Osteoblast (primary cell): ENCODE measurements around the gene DHX32. TPM values are rescaled to one million over a fixed set of nuclear protein-coding genes. Genes with fewer than 3 reads are reported as not detected.
"Not testable (repeated sequence)": the region's sequence is repeated elsewhere in the genome, so short reads cannot be mapped to it uniquely, and the experiment has no call there.

ENCODE experiments used
- DNase-seq: peaks from one replicate; pipeline ENCODE4 v3.0.0; 2011; ENCODE audit warnings: low spot score, mixed read lengths; ENCODE audit not compliant: insufficient read length; ENCODE audit errors: missing footprints
- H2AFZ ChIP-seq: 2 replicates; pipeline ENCODE4 v1.6.0; 2011; ENCODE audit warnings: mild to moderate bottlenecking, low read length
- H3K27ac ChIP-seq: 2 replicates; pipeline ENCODE4 v1.5.1; 2011; ENCODE audit warnings: mild to moderate bottlenecking, low read depth, low read length, moderate library complexity
- H3K27me3 ChIP-seq: 2 replicates; pipeline ENCODE4 v1.6.0; 2012; ENCODE audit warnings: mild to moderate bottlenecking, control low read depth, inconsistent platforms, low read length, moderate library complexity; ENCODE audit not compliant: insufficient read depth
- H3K36me3 ChIP-seq: 2 replicates; pipeline ENCODE4 v1.5.1; 2011; ENCODE audit warnings: mild to moderate bottlenecking, low read length, control low read depth, moderate library complexity; ENCODE audit not compliant: insufficient read depth
- H3K4me1 ChIP-seq: 2 replicates; pipeline ENCODE4 v1.5.1; 2011; ENCODE audit warnings: mild to moderate bottlenecking, low read length, control low read depth, moderate library complexity; ENCODE audit not compliant: insufficient read depth
- H3K4me2 ChIP-seq: 2 replicates; pipeline ENCODE4 v1.6.0; 2011; ENCODE audit warnings: mild to moderate bottlenecking, low read length; ENCODE audit not compliant: insufficient read depth
- H3K4me3 ChIP-seq: fragments of 200-600 bp; sonication (generic); 3 replicates; pipeline ENCODE4 v1.5.1; 2012; ENCODE audit warnings: mild to moderate bottlenecking, low read length, inconsistent platforms; ENCODE audit not compliant: insufficient read depth
- H3K79me2 ChIP-seq: 2 replicates; pipeline ENCODE4 v1.6.0; 2012; ENCODE audit warnings: mild to moderate bottlenecking, low read length, control low read depth, inconsistent platforms; ENCODE audit not compliant: insufficient read depth
- H3K9me3 ChIP-seq: 2 replicates; pipeline ENCODE4 v1.5.1; 2011; ENCODE audit warnings: low read depth, low read length, control low read depth
- H4K20me1 ChIP-seq: 2 replicates; pipeline ENCODE4 v1.6.0; 2012; ENCODE audit warnings: mild to moderate bottlenecking, low read length, control low read depth; ENCODE audit not compliant: insufficient read depth
- total RNA-seq: library from RNA; depleted of rRNA; stranded (reverse); fragments of >200 nt; gene quantifications from 2 replicates; pipeline ENCODE4 v1.2.3, GENCODE V29; 2012
- TF ChIP-seq, protein P1 (sequence below): IDR thresholded peaks from 2 replicates; pipeline ENCODE4 v1.5.1; 2011; ENCODE audit warnings: mild to moderate bottlenecking, low read depth, low read length, moderate library complexity; ENCODE audit errors: extremely low read depth

DHX32 gene
- total RNA-seq, 1 donor = 52.8 TPM

GRCh38 chr10:125926247-125926646 is 45.2 kb upstream of the DHX32 start:
- H3K4me3 ChIP-seq = no peak overlapping the region
- no peaks in the 10 kb centered on the region for H3K4me1 ChIP-seq
- H3K79me2 ChIP-seq = no peaks in the 10 kb centered on the region
- H3K27me3 ChIP-seq = no peaks in the 10 kb centered on the region
- no peak overlapping the region for H3K4me2 ChIP-seq
- TF ChIP-seq, protein P1, sequence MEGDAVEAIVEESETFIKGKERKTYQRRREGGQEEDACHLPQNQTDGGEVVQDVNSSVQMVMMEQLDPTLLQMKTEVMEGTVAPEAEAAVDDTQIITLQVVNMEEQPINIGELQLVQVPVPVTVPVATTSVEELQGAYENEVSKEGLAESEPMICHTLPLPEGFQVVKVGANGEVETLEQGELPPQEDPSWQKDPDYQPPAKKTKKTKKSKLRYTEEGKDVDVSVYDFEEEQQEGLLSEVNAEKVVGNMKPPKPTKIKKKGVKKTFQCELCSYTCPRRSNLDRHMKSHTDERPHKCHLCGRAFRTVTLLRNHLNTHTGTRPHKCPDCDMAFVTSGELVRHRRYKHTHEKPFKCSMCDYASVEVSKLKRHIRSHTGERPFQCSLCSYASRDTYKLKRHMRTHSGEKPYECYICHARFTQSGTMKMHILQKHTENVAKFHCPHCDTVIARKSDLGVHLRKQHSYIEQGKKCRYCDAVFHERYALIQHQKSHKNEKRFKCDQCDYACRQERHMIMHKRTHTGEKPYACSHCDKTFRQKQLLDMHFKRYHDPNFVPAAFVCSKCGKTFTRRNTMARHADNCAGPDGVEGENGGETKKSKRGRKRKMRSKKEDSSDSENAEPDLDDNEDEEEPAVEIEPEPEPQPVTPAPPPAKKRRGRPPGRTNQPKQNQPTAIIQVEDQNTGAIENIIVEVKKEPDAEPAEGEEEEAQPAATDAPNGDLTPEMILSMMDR = no peak
- no peak overlapping the region for H2AFZ ChIP-seq
- H3K27ac ChIP-seq = no peak overlapping the region
- no peak for DNase-seq
- H3K36me3 ChIP-seq = no peaks in the 10 kb centered on the region
- no peaks in the 10 kb centered on the region for H4K20me1 ChIP-seq
- no peaks in the 10 kb centered on the region for H3K9me3 ChIP-seq

GRCh38 chr10:125925262-125925834 is 44.3 kb upstream of the DHX32 start:
- no peaks in the 10 kb centered on the region for H3K4me1 ChIP-seq
- no peak for DNase-seq

DNA sequence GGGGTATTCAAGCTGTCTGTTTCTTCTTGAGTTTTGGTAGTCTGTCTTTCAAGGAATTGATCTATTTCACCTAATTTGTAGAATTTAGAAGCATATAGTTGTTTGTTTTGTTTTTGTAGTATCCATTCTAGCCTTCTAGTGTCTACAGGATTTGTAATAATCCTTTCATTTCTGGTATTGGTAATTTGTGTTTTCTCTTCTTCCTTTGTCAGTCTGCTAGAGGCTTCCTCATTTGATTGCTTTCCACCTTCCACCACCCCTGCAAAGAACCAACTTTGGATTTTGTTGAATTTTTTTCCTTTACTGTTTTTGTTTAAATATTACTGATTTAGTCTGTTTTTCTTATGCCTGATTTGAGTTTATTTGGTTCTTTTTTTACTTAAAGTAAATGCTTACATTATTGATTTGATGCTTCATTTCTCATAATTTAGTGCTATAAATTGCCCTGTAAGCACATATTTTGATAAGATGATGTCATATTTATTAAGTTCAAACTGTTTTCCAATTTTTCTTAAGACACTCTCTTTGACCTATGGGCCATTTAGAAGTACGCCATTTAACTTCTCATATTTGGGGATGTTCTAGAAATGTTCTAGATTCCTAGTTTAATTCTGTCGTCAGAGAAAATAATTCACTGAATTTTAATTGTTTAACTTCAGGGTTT is 40.7 kb upstream of the DHX32 start:
- H3K4me1 ChIP-seq, H3K27ac ChIP-seq, DNase-seq, H4K20me1 ChIP-seq, H3K9me3 ChIP-seq, H3K79me2 ChIP-seq, H3K36me3 ChIP-seq, H2AFZ ChIP-seq, H3K27me3 ChIP-seq, H3K4me3 ChIP-seq, H3K4me2 ChIP-seq: not testable (repeated sequence)

More at GRCh38 chr10:125925262-125925834, 44.3 kb upstream of the DHX32 start:
- H4K20me1 ChIP-seq = no peaks in the 10 kb centered on the region
- no peaks in the 10 kb centered on the region for H3K79me2 ChIP-seq
- H3K9me3 ChIP-seq = no peaks in the 10 kb centered on the region
- no peak overlapping the region for H3K4me3 ChIP-seq
- TF ChIP-seq, protein P1 = no peak
- no peak overlapping the region for H3K27ac ChIP-seq
- no peaks in the 10 kb centered on the region for H3K36me3 ChIP-seq
- H3K27me3 ChIP-seq = no peaks in the 10 kb centered on the region
- no peak overlapping the region for H2AFZ ChIP-seq
- H3K4me2 ChIP-seq = no peak overlapping the region

DNA sequence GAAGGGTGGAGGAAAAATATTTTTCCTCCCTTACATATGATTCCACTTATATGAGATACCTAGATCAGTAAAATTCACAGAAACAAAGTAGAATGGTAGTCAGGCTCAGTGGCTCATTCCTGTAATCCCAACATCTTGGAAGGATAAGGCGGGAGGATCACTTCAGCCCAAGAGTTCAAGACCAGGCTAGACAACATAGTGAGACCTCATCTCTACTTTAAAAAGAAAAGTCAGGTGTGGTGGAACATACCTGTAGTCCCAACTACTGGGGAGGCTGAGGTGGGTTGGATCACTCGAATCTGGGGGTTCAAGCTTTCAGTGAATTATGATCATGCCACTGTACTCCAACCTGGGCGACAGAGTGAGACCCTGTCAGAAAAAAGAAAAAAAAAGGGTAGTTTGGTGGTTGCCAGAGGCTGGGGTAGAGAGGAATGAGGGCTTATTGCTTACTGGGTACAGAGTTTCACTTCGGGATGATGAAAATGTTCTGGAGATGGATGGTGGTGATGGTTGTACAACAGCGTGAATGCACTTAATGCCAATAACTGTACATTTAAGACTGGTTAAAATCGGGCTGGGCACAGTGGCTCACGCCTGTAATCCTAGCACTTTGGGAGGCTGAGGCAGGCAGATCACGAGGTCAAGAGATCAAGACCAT is 36.7 kb upstream of the DHX32 start:
- not testable (repeated sequence) for H3K4me1 ChIP-seq, H3K36me3 ChIP-seq, H2AFZ ChIP-seq, H3K27me3 ChIP-seq, H3K4me2 ChIP-seq, H3K9me3 ChIP-seq, H3K4me3 ChIP-seq, H4K20me1 ChIP-seq, H3K79me2 ChIP-seq, DNase-seq, H3K27ac ChIP-seq

- no peaks in the 10 kb centered on the region for H3K36me3 ChIP-seq
- no peaks in the 10 kb centered on the region for H3K27me3 ChIP-seq
- H3K9me3 ChIP-seq = no peaks in the 10 kb centered on the region
- H3K27ac ChIP-seq = no peak overlapping the region
- no peaks in the 10 kb centered on the region for H4K20me1 ChIP-seq
- H3K4me2 ChIP-seq = no peak overlapping the region
- H3K4me3 ChIP-seq = no peak overlapping the region
- DNase-seq = no peak
- H3K79me2 ChIP-seq = no peaks in the 10 kb centered on the region
- TF ChIP-seq, protein P1 = no peak
- H3K4me1 ChIP-seq = peaks cover 5% of the 10 kb centered on the region
- H2AFZ ChIP-seq = no peak overlapping the region
These were observed 35.9 kb upstream of the DHX32 start for GRCh38 chr10:125916977-125917376.

- not testable (repeated sequence) for H3K4me3 ChIP-seq, H4K20me1 ChIP-seq, H3K4me1 ChIP-seq, H2AFZ ChIP-seq, H3K4me2 ChIP-seq, H3K79me2 ChIP-seq, H3K27ac ChIP-seq, H3K27me3 ChIP-seq, H3K36me3 ChIP-seq, H3K9me3 ChIP-seq
- DNase-seq = peak; percentile 31
These were observed 32.2 kb upstream of the DHX32 start for GRCh38 chr10:125913277-125913676.
